HCT116 (cell line): ENCODE measurements around the gene NKIRAS2. TPM values are rescaled to one million over a fixed set of nuclear protein-coding genes. Genes with fewer than 3 reads are reported as not detected.
A peak's percentile ranks its signal among the peaks of the same experiment; 100 is the strongest.

Experiments used
- ATAC-seq: fragments of 200-7000 bp; cut with Tn5 transposase; 2 replicates; pipeline ENCODE4 v1.9.1; 2020; ENCODE audit warnings: mild to moderate bottlenecking, moderate library complexity
- BruUV-seq: library from RNA; stranded (reverse); fragments of 400-500 nt; replicated peaks from 2 replicates; lab custom pipeline; 2021; lab: Mats Ljungman, UMichigan
- CTCF ChIA-PET: fragments of 300-600 bp; sonication (Branson Sonifier 250); formaldehyde crosslinking; loops from one replicate; lab custom pipeline; 2021; ENCODE audit warnings: antibody characterized with exemption; lab: Charles Lee
- POLR2A ChIA-PET: fragments of 300-600, 350-600 bp; sonication (Branson Sonifier 250); formaldehyde crosslinking; loops from one replicate; lab custom pipeline; 2021; ENCODE audit warnings: antibody characterized with exemption; lab: Charles Lee
- RAD21 ChIA-PET, 2 experiments: fragments of 300-600 bp; sonication (Branson Sonifier 250); formaldehyde crosslinking; loops; one replicate each; lab custom pipeline; 2023; ENCODE audit warnings: low total read pairs in 2 of 2; ENCODE audit not compliant: uncharacterized antibody in 2 of 2, unreplicated experiment in 2 of 2, low non-redundant PET in 1 of 2; lab: Charles Lee
- DNase-seq: peaks from one replicate; pipeline ENCODE4 v3.0.0-alpha.2; 2010; ENCODE audit warnings: low read depth, low spot score
- H2AFZ ChIP-seq: fragments of 200-600 bp; shearing (Covaris generic), sonication (generic); 2 replicates; pipeline ENCODE4 v1.6.1; 2017; ENCODE audit warnings: low read depth, mixed run types, mixed read lengths, antibody characterized with exemption, low read length; ENCODE audit not compliant: poor library complexity, severe bottlenecking
- H3K27ac ChIP-seq: 2 replicates; pipeline ENCODE4 v1.5.1; 2012; ENCODE audit warnings: low read depth, low read length
- H3K27me3 ChIP-seq: fragments of 200-600 bp; sonication (generic); 2 replicates; pipeline ENCODE4 v1.6.1; 2016; ENCODE audit warnings: mixed run types, low read length, mixed read lengths; ENCODE audit not compliant: insufficient read depth
- H3K36me3 ChIP-seq, 2 experiments: fragments of 200-500 bp in 1 of 2; fragments of 200-600 bp in 1 of 2; sonication (Bioruptor generic) in 1 of 2; sonication (generic) in 1 of 2; 2 replicates each; pipeline versions ENCODE4 v1.5.1 to v1.6.1; 2014 to 2016; ENCODE audit warnings: low read length in 2 of 2, inconsistent platforms in 1 of 2, mixed read lengths in 1 of 2, mixed run types in 1 of 2; ENCODE audit not compliant: insufficient read depth in 2 of 2, control insufficient read depth in 1 of 2
- H3K4me1 ChIP-seq, 2 experiments: fragments of 200-600 bp in 1 of 2; sonication (generic) in 1 of 2; 2 replicates each; pipeline versions ENCODE4 v1.5.1 to v1.6.1; 2012 to 2017; ENCODE audit warnings: low read length in 2 of 2, inconsistent platforms in 1 of 2, mild to moderate bottlenecking in 1 of 2, mixed read lengths in 1 of 2, mixed run types in 1 of 2, moderate library complexity in 1 of 2; ENCODE audit not compliant: insufficient read depth in 2 of 2, control insufficient read depth in 1 of 2
- H3K4me2 ChIP-seq: fragments of 200-600 bp; sonication (generic); 2 replicates; pipeline ENCODE4 v1.6.1; 2017; ENCODE audit warnings: mixed run types, low read length, mixed read lengths
- H3K4me3 ChIP-seq, 2 experiments: fragments of 200-600 bp in 1 of 2; sonication (generic) in 1 of 2; replicated peaks in 1 of 2; 2 replicates each; pipeline ENCODE4 v1.5.1; 2011 to 2016; ENCODE audit warnings: low read length in 2 of 2, control low read depth in 1 of 2, low read depth in 1 of 2, mild to moderate bottlenecking in 1 of 2, mixed read lengths in 1 of 2, mixed run types in 1 of 2
- H3K79me2 ChIP-seq: fragments of 200-600 bp; sonication (generic); 2 replicates; pipeline ENCODE4 v1.6.1; 2017; ENCODE audit warnings: mild to moderate bottlenecking, mixed run types, low read length, moderate library complexity, mixed read lengths; ENCODE audit not compliant: insufficient read depth
- H3K9ac ChIP-seq: fragments of 200-600 bp; sonication (generic); 2 replicates; pipeline ENCODE4 v1.6.1; 2016; ENCODE audit warnings: low read length, mixed read lengths
- H3K9me2 ChIP-seq: fragments of 200-600 bp; sonication (generic), shearing (Covaris generic); 2 replicates; pipeline ENCODE4 v1.6.1; 2017; ENCODE audit warnings: mixed run types, mild to moderate bottlenecking, moderate library complexity; ENCODE audit not compliant: insufficient read depth
- H3K9me3 ChIP-seq, 2 experiments: fragments of 200-500 bp in 1 of 2; fragments of 200-600 bp in 1 of 2; sonication (Bioruptor generic) in 1 of 2; sonication (generic) in 1 of 2; 2 replicates each; pipeline ENCODE4 v1.6.1; 2014 to 2017; ENCODE audit warnings: low read length in 2 of 2, mixed read lengths in 2 of 2, inconsistent platforms in 1 of 2, low read depth in 1 of 2, mild to moderate bottlenecking in 1 of 2, mixed run types in 1 of 2, moderate library complexity in 1 of 2; ENCODE audit not compliant: control insufficient read depth in 1 of 2, insufficient read depth in 1 of 2
- H4K20me1 ChIP-seq: fragments of 200-600 bp; sonication (generic), shearing (Covaris generic); 2 replicates; pipeline ENCODE4 v1.6.1; 2017; ENCODE audit warnings: mixed run types, mild to moderate bottlenecking, moderate library complexity; ENCODE audit not compliant: insufficient read depth
- CBX3 ChIP-seq: IDR thresholded peaks from 2 replicates; pipeline ENCODE4 v1.6.1; 2012; ENCODE audit warnings: low read depth
- CEBPB ChIP-seq: IDR thresholded peaks from 2 replicates; pipeline ENCODE4 v1.6.1; 2012; ENCODE audit warnings: low read depth
- EGR1 ChIP-seq: IDR thresholded peaks from 2 replicates; pipeline ENCODE4 v1.6.1; 2012; ENCODE audit warnings: low read depth
- ELF1 ChIP-seq: IDR thresholded peaks from 2 replicates; pipeline ENCODE4 v1.6.1; 2012; ENCODE audit warnings: low read depth, borderline replicate concordance
- EZH2phosphoT487 ChIP-seq: fragments of 200-600 bp; IDR thresholded peaks from 2 replicates; pipeline ENCODE4 v1.6.1; 2018; ENCODE audit warnings: antibody characterized with exemption, borderline replicate concordance
- JUND ChIP-seq: IDR thresholded peaks from 2 replicates; pipeline ENCODE4 v1.6.1; 2012
- POLR2A ChIP-seq: IDR thresholded peaks from 2 replicates; pipeline ENCODE4 v1.7.0; 2011; ENCODE audit warnings: borderline replicate concordance; ENCODE audit not compliant: insufficient read depth, insufficient read length; ENCODE audit errors: extremely low read depth
- RAD21 ChIP-seq: IDR thresholded peaks from 2 replicates; pipeline ENCODE4 v1.6.1; 2012; ENCODE audit warnings: low read depth, mild to moderate bottlenecking
- SIN3A ChIP-seq: IDR thresholded peaks from 2 replicates; pipeline ENCODE4 v1.6.1; 2012; ENCODE audit warnings: low read depth
- SRF ChIP-seq: IDR thresholded peaks from 2 replicates; pipeline ENCODE4 v1.6.1; 2012; ENCODE audit warnings: low read depth
- YY1 ChIP-seq: IDR thresholded peaks from 2 replicates; pipeline ENCODE4 v1.6.1; 2011; ENCODE audit warnings: low read length, low read depth, moderate library complexity, mild to moderate bottlenecking; ENCODE audit not compliant: insufficient replicate concordance; ENCODE audit errors: extremely low read depth
- ZFX ChIP-seq: fragments of 450-650 bp; IDR thresholded peaks from 2 replicates; pipeline ENCODE4 v1.6.1; 2017
- intact Hi-C: fragments of 100-400 bp; cut with micrococcal nuclease; formaldehyde crosslinking; loops from 2 replicates; pipeline ENCODE4 v1.10.0; 2022
- total RNA-seq: library from RNA; stranded (reverse); gene quantifications from one replicate; pipeline ENCODE4 v1.2.1, GENCODE V29; 2021; ENCODE audit not compliant: unreplicated experiment
- TF ChIP-seq, protein P1 (sequence below): IDR thresholded peaks from 2 replicates; pipeline ENCODE4 v1.6.1; 2011; ENCODE audit warnings: mild to moderate bottlenecking, low read length, moderate library complexity; ENCODE audit not compliant: insufficient replicate concordance; ENCODE audit errors: extremely low read depth
- TF ChIP-seq, protein P2 (sequence below), 3 experiments: fragments of 200-600 bp in 1 of 3; sonication (generic) in 1 of 3; IDR thresholded peaks in 2 of 3; conservative IDR thresholded peaks in 1 of 3; 2 replicates each; pipeline ENCODE4 v1.5.1; 2012 to 2017; ENCODE audit warnings: low read depth in 2 of 3, low read length in 2 of 3, antibody characterized with exemption in 1 of 3, borderline replicate concordance in 1 of 3, control low read depth in 1 of 3, mild to moderate bottlenecking in 1 of 3, mixed read lengths in 1 of 3, mixed run types in 1 of 3, moderate library complexity in 1 of 3; ENCODE audit not compliant: insufficient read depth in 1 of 3
- TF ChIP-seq, protein P3 (sequence below): IDR thresholded peaks from 2 replicates; pipeline ENCODE4 v1.6.1; 2012
- TF ChIP-seq, protein P4 (sequence below): IDR thresholded peaks from 2 replicates; pipeline ENCODE4 v1.6.1; 2012

Gene NKIRAS2
- total RNA-seq, 1 experiment from 2014 or later: 26.4 TPM

DNA sequence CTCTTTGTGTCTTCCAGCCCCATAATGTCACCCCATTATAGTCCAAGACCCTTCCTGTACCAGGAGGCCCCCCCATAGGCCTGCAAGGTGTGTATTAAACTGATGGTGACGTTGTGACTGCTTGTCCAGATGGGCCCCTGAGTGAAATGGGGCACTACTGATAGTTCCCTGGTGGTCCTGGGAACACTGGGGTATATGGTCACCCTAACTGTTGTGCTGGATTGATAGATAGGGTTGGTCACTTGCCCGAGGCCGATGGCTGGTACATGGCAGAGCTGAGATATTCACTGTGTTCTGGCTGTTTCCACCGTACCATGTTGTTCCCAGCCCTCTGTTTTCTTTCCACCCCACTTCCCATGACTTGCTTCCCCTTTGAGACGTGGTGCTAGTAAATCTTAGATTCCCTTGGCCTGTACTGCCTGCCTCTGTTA is 49.0 kb upstream of the NKIRAS2 start:
- H3K9me2 ChIP-seq: no peaks in the 10 kb centered on the region
- RAD21 ChIA-PET: no interaction called here
- POLR2A ChIA-PET: no interaction called here
- H3K79me2 ChIP-seq: peaks cover 21% of the 10 kb centered on the region
- no peak overlapping the region for H3K27ac ChIP-seq
- DNase-seq: no peak
- intact Hi-C loops: no loop called here
- no peak overlapping the region for H3K9ac ChIP-seq
- peaks cover 0 to 13% of the 10 kb centered on the region in 2 experiments; a peak in 3 of 4 replicates for H3K4me1 ChIP-seq
- H3K9me3 ChIP-seq: no peaks in the 10 kb centered on the region
- H4K20me1 ChIP-seq: no peaks in the 10 kb centered on the region
- H2AFZ ChIP-seq: no peak overlapping the region
- H3K36me3 ChIP-seq: peaks cover 32 to 42% of the 10 kb centered on the region in 2 experiments; a peak in 3 of 4 replicates
- H3K27me3 ChIP-seq: no peaks in the 10 kb centered on the region
- H3K4me3 ChIP-seq: no peak overlapping the region
- no peak for ATAC-seq
- H3K4me2 ChIP-seq: no peak overlapping the region
- CTCF ChIA-PET: no interaction called here
- TF ChIP-seq SRF (no peak), CBX3 (no peak), CEBPB (no peak), SIN3A (no peak), JUND (no peak), YY1 (no peak), ZFX (no peak), POLR2A (no peak), EZH2phosphoT487 (no peak), RAD21 (no peak), EGR1 (no peak), ELF1 (no peak)
- TF ChIP-seq, protein P1, sequence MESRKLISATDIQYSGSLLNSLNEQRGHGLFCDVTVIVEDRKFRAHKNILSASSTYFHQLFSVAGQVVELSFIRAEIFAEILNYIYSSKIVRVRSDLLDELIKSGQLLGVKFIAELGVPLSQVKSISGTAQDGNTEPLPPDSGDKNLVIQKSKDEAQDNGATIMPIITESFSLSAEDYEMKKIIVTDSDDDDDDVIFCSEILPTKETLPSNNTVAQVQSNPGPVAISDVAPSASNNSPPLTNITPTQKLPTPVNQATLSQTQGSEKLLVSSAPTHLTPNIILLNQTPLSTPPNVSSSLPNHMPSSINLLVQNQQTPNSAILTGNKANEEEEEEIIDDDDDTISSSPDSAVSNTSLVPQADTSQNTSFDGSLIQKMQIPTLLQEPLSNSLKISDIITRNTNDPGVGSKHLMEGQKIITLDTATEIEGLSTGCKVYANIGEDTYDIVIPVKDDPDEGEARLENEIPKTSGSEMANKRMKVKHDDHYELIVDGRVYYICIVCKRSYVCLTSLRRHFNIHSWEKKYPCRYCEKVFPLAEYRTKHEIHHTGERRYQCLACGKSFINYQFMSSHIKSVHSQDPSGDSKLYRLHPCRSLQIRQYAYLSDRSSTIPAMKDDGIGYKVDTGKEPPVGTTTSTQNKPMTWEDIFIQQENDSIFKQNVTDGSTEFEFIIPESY: no peak
- TF ChIP-seq, protein P2, sequence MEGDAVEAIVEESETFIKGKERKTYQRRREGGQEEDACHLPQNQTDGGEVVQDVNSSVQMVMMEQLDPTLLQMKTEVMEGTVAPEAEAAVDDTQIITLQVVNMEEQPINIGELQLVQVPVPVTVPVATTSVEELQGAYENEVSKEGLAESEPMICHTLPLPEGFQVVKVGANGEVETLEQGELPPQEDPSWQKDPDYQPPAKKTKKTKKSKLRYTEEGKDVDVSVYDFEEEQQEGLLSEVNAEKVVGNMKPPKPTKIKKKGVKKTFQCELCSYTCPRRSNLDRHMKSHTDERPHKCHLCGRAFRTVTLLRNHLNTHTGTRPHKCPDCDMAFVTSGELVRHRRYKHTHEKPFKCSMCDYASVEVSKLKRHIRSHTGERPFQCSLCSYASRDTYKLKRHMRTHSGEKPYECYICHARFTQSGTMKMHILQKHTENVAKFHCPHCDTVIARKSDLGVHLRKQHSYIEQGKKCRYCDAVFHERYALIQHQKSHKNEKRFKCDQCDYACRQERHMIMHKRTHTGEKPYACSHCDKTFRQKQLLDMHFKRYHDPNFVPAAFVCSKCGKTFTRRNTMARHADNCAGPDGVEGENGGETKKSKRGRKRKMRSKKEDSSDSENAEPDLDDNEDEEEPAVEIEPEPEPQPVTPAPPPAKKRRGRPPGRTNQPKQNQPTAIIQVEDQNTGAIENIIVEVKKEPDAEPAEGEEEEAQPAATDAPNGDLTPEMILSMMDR (IDR thresholded peaks at IDR 0.05 in 2 of 3, conservative IDR thresholded peaks at IDR 0.05 in 1 of 3; ENCODE audit: borderline replicate concordance in 1 of 3, insufficient read depth in 1 of 3, low read depth in 2 of 3, low read length in 2 of 3): no peak
- TF ChIP-seq, protein P3, sequence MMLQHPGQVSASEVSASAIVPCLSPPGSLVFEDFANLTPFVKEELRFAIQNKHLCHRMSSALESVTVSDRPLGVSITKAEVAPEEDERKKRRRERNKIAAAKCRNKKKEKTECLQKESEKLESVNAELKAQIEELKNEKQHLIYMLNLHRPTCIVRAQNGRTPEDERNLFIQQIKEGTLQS: no peak
- TF ChIP-seq, protein P4, sequence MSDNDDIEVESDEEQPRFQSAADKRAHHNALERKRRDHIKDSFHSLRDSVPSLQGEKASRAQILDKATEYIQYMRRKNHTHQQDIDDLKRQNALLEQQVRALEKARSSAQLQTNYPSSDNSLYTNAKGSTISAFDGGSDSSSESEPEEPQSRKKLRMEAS: no peak
- BruUV-seq: TSS peak; percentile 5
